OCI-LY1 (cell line): ENCODE measurements around the gene CCDC141.

Experiments used
- H2AFZ ChIP-seq: fragments of 200-600 bp; sonication (generic), shearing (Covaris generic); 2 replicates; pipeline ENCODE4 v1.6.0; 2014; ENCODE audit warnings: antibody characterized with exemption, mild to moderate bottlenecking, low read length
- H3F3A ChIP-seq: fragments of 200-600 bp; sonication (generic), shearing (Covaris generic); 2 replicates; pipeline ENCODE4 v1.6.0; 2014; ENCODE audit warnings: mild to moderate bottlenecking, antibody characterized with exemption, low read length, moderate library complexity; ENCODE audit not compliant: insufficient read depth
- H3K27ac ChIP-seq: fragments of 200-600 bp; sonication (generic); 2 replicates; pipeline ENCODE4 v1.5.1; 2014; ENCODE audit warnings: low read length, mixed run types, mild to moderate bottlenecking, low read depth; ENCODE audit not compliant: poor library complexity, severe bottlenecking
- H3K27me3 ChIP-seq: fragments of 200-600 bp; sonication (generic); 2 replicates; pipeline ENCODE4 v1.6.0; 2014; ENCODE audit warnings: antibody characterized with exemption, mild to moderate bottlenecking, low read length, moderate library complexity; ENCODE audit not compliant: insufficient read depth
- H3K36me3 ChIP-seq: fragments of 200-600 bp; sonication (generic); 2 replicates; pipeline ENCODE4 v1.6.1; 2014; ENCODE audit warnings: mild to moderate bottlenecking, antibody characterized with exemption, low read length, moderate library complexity, mixed read lengths; ENCODE audit not compliant: insufficient read depth
- H3K4me1 ChIP-seq: fragments of 200-600 bp; sonication (generic); 2 replicates; pipeline ENCODE4 v1.5.1; 2014; ENCODE audit warnings: mild to moderate bottlenecking, low read length, moderate library complexity; ENCODE audit not compliant: insufficient read depth, severe bottlenecking
- H3K4me2 ChIP-seq: fragments of 200-600 bp; sonication (generic), shearing (Covaris generic); 2 replicates; pipeline ENCODE4 v1.6.1; 2014; ENCODE audit warnings: low read length
- H3K4me3 ChIP-seq: fragments of 200-600 bp; sonication (generic); 2 replicates; pipeline ENCODE4 v1.5.1; 2014; ENCODE audit warnings: low read length, low read depth, mild to moderate bottlenecking, mixed read lengths; ENCODE audit not compliant: poor library complexity, severe bottlenecking
- H3K79me2 ChIP-seq: fragments of 200-600 bp; shearing (Covaris generic); 2 replicates; pipeline ENCODE4 v1.6.1; 2016; ENCODE audit warnings: mixed run types, low read length, mixed read lengths; ENCODE audit not compliant: insufficient read depth
- H3K9ac ChIP-seq: fragments of 200-600 bp; sonication (generic), shearing (Covaris generic); 2 replicates; pipeline ENCODE4 v1.6.1; 2014; ENCODE audit warnings: mild to moderate bottlenecking, low read length, mixed read lengths
- H3K9me2 ChIP-seq: fragments of 200-600 bp; sonication (generic), shearing (Covaris generic); 2 replicates; pipeline ENCODE4 v1.6.1; 2014; ENCODE audit warnings: low read depth, mild to moderate bottlenecking, low read length, mixed read lengths
- H3K9me3 ChIP-seq: fragments of 200-600 bp; shearing (Covaris generic); 2 replicates; pipeline ENCODE4 v1.6.1; 2014; ENCODE audit warnings: low read length, mixed read lengths
- H4K20me1 ChIP-seq: fragments of 200-600 bp; sonication (generic), shearing (Covaris generic); 2 replicates; pipeline ENCODE4 v1.6.0; 2016; ENCODE audit warnings: mild to moderate bottlenecking, low read length; ENCODE audit not compliant: insufficient read depth
- CTCF ChIP-seq: fragments of 200-600 bp; sonication (generic), shearing (Covaris generic); IDR thresholded peaks from 2 replicates; pipeline ENCODE4 v1.5.1; 2017; ENCODE audit warnings: mild to moderate bottlenecking, antibody characterized with exemption, low read length, moderate library complexity, mixed read lengths
- EZH2 ChIP-seq: fragments of 200-600 bp; sonication (generic), shearing (Covaris generic); IDR thresholded peaks from 2 replicates; pipeline ENCODE4 v1.8.0; 2017; ENCODE audit warnings: borderline replicate concordance, mixed run types, mild to moderate bottlenecking, antibody characterized with exemption, low read length, moderate library complexity, mixed read lengths

CCDC141 gene

DNA sequence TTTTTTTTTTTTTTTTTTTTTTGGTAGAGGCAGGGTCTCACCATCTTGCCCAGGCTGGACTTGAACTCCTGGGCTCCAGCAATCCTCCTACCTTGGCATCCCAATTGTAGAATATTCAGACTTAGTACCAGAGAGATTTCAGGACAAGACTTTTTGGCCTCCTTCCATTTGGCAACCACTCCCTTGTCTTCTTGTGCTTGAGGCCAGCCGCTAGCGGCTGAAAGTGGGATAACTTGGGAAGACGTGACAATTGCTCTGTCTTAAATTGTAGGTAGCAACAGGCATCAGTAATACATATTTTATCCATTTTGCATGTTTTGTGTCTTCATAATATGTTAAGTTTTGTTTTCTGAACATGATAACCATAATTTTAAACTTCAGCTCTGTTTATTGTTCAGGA is 189.4 kb downstream of the CCDC141 start:
- Histone ChIP-seq H3F3A (no peaks in the 10 kb centered on the region), H3K9me2 (no peaks in the 10 kb centered on the region), H3K9ac (no peak overlapping the region), H3K27me3 (no peaks in the 10 kb centered on the region), H4K20me1 (no peaks in the 10 kb centered on the region), H3K4me2 (no peak overlapping the region), H2AFZ (no peak overlapping the region), H3K36me3 (peaks cover 12% of the 10 kb centered on the region; the same call in 1 of the 2 replicates), H3K27ac (no peak overlapping the region), H3K9me3 (no peaks in the 10 kb centered on the region), H3K79me2 (no peaks in the 10 kb centered on the region), H3K4me1 (peaks cover 4% of the 10 kb centered on the region), H3K4me3 (no peak overlapping the region)
- TF ChIP-seq CTCF (no peak), EZH2 (no peak)

DNA sequence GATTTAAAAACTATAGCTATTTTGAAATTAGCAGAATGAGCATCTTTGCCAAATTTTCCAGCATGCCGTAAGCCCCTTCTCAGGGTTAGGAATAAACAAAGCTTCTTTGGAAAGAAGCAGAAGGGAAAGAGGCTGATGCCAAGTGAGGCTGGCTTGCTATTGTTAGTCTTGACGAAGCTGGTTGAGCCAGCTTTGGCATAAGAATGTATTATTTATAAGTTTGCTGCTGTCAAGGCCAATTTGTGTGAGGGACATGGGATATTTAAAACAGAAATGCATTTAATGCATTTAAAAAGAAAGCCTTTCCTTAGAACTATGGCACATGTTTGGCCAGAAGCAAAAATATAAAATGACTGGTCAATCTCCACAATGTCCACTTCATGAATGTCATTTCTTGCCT is 190.2 kb downstream of the CCDC141 start:
- H3K9me2 ChIP-seq: no peaks in the 10 kb centered on the region
- H3K27ac ChIP-seq: no peak overlapping the region
- no peaks in the 10 kb centered on the region for H3K27me3 ChIP-seq
- TF ChIP-seq EZH2 (no peak), CTCF (no peak)
- no peaks in the 10 kb centered on the region for H3F3A ChIP-seq
- no peaks in the 10 kb centered on the region for H4K20me1 ChIP-seq
- no peaks in the 10 kb centered on the region for H3K9me3 ChIP-seq
- peaks cover 4% of the 10 kb centered on the region; the same call in 1 of the 2 replicates for H3K36me3 ChIP-seq
- H3K4me3 ChIP-seq: no peak overlapping the region
- peaks cover 4% of the 10 kb centered on the region for H3K4me1 ChIP-seq
- no peak overlapping the region for H3K9ac ChIP-seq
- no peak overlapping the region for H2AFZ ChIP-seq
- H3K79me2 ChIP-seq: no peaks in the 10 kb centered on the region
- H3K4me2 ChIP-seq: no peak overlapping the region

- no peaks in the 10 kb centered on the region for H3K27me3 ChIP-seq
- H2AFZ ChIP-seq: no peak overlapping the region
- no peaks in the 10 kb centered on the region for H4K20me1 ChIP-seq
- TF ChIP-seq CTCF (no peak), EZH2 (no peak)
- no peaks in the 10 kb centered on the region for H3K36me3 ChIP-seq
- no peaks in the 10 kb centered on the region for H3K79me2 ChIP-seq
- H3K9me3 ChIP-seq: no peaks in the 10 kb centered on the region
- no peak overlapping the region for H3K4me3 ChIP-seq
- H3K9me2 ChIP-seq: no peaks in the 10 kb centered on the region
- no peak overlapping the region for H3K9ac ChIP-seq
- no peak overlapping the region for H3K27ac ChIP-seq
- no peak overlapping the region for H3K4me2 ChIP-seq
- peaks cover 4% of the 10 kb centered on the region for H3K4me1 ChIP-seq
- H3F3A ChIP-seq: no peaks in the 10 kb centered on the region
Observed at GRCh38 chr2:178858896-178859625, 190.9 kb downstream of the CCDC141 start.
